MM.1S (cell line): ENCODE measurements around the gene PMAIP1.

Experiments used
- DNase-seq: peaks from one replicate; pipeline ENCODE4 v3.0.0-alpha.2; 2015
- H2AFZ ChIP-seq: fragments of 300-600 bp; sonication (generic); 2 replicates; pipeline ENCODE4 v1.6.0; 2016; ENCODE audit warnings: antibody characterized with exemption, low read length
- H3F3A ChIP-seq: fragments of 300-600 bp; sonication (generic); 2 replicates; pipeline ENCODE4 v1.6.1; 2016; ENCODE audit warnings: mild to moderate bottlenecking, antibody characterized with exemption, low read length, moderate library complexity, mixed read lengths; ENCODE audit not compliant: insufficient read depth
- H3K27ac ChIP-seq: fragments of 300-600 bp; sonication (generic); 2 replicates; pipeline ENCODE4 v1.5.1; 2016; ENCODE audit warnings: mild to moderate bottlenecking, low read length
- H3K27me3 ChIP-seq: fragments of 300-600 bp; sonication (generic); replicated peaks from 2 replicates; pipeline ENCODE4 v1.6.0; 2016; ENCODE audit warnings: low read length; ENCODE audit not compliant: insufficient read depth
- H3K36me3 ChIP-seq: fragments of 300-600 bp; sonication (generic); replicated peaks from 2 replicates; pipeline ENCODE4 v1.6.1; 2016; ENCODE audit warnings: mild to moderate bottlenecking, low read length, mixed read lengths; ENCODE audit not compliant: insufficient read depth
- H3K4me1 ChIP-seq: fragments of 300-600 bp; sonication (generic); 2 replicates; pipeline ENCODE4 v1.6.1; 2016; ENCODE audit warnings: low read length, mixed read lengths
- H3K4me2 ChIP-seq: fragments of 300-600 bp; sonication (generic); 2 replicates; pipeline ENCODE4 v1.6.0; 2016; ENCODE audit warnings: low read depth, low read length
- H3K4me3 ChIP-seq: fragments of 300-600 bp; sonication (generic); 2 replicates; pipeline ENCODE4 v1.5.1; 2016; ENCODE audit warnings: low read length, mixed read lengths
- H3K79me2 ChIP-seq: fragments of 300-600 bp; sonication (generic); 2 replicates; pipeline ENCODE4 v1.6.1; 2016; ENCODE audit warnings: mixed run types, low read length, mixed read lengths
- H3K9ac ChIP-seq: fragments of 300-600 bp; sonication (generic); 2 replicates; pipeline ENCODE4 v1.6.1; 2016; ENCODE audit warnings: low read length, mixed read lengths
- H3K9me2 ChIP-seq: fragments of 300-600 bp; sonication (generic); replicated peaks from 2 replicates; pipeline ENCODE4 v1.6.1; 2016; ENCODE audit warnings: mild to moderate bottlenecking, low read length, mixed read lengths; ENCODE audit not compliant: insufficient read depth
- H3K9me3 ChIP-seq: fragments of 300-600 bp; sonication (generic); replicated peaks from 2 replicates; pipeline ENCODE4 v1.6.1; 2016; ENCODE audit warnings: mild to moderate bottlenecking, low read length, mixed read lengths; ENCODE audit not compliant: insufficient read depth
- H4K20me1 ChIP-seq: fragments of 300-600 bp; sonication (generic); 2 replicates; pipeline ENCODE4 v1.6.1; 2016; ENCODE audit warnings: mild to moderate bottlenecking, low read length, moderate library complexity, mixed read lengths; ENCODE audit not compliant: insufficient read depth
- EZH2 ChIP-seq: fragments of 300-600 bp; sonication (generic); optimal IDR thresholded peaks from 2 replicates; pipeline ENCODE3; 2017; ENCODE audit warnings: low read depth, mild to moderate bottlenecking, antibody characterized with exemption, low read length, mixed read lengths
- EZH2phosphoT487 ChIP-seq: fragments of 300-600 bp; sonication (generic); IDR thresholded peaks from 2 replicates; pipeline ENCODE4 v1.6.1; 2018; ENCODE audit warnings: antibody characterized with exemption, low read length
- TF ChIP-seq, protein P1 (sequence below): fragments of 300-600 bp; sonication (generic); IDR thresholded peaks from 2 replicates; pipeline ENCODE4 v1.5.1; 2016; ENCODE audit warnings: antibody characterized with exemption, low read length, mixed read lengths

The PMAIP1 gene

DNA sequence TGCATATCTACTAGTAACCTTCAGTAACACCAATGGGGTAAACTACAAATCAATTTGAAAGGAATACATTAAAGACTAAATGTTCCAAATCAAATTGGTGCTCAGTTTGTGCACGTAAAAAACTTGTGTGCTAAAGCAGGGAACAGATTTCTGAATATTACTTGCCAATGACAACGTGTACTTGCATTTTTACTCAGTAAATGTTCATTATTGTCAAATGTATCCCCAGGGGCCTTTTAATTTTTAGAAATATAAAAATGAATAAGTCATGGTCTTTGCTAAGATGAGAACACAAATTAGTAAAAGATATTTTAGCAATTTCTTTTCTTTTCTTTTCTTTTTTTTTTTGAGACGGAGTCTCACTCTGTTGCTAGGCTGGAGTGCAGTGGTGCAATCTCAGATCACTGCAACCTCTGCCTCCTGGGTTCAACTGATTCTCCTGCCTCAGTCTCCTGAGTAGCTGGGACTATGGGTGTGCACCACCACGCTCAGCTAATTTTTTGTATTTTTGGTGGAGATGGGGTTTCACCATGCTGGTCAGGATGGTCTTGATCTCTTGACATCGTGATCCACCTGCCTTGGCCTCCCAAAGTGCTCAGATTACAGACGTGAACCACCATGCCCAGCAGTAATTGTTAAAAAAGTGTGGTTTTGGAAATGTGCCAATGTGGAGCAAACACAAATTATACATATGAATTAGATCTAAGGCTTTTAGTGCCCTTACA is 52.6 kb downstream of the PMAIP1 start:
- Histone ChIP-seq H2AFZ (no peak overlapping the region), H3K9me3 (no peaks in the 10 kb centered on the region), H3K36me3 (no peaks in the 10 kb centered on the region), H3K4me3 (no peak overlapping the region), H3F3A (no peaks in the 10 kb centered on the region), H3K9ac (no peak overlapping the region), H4K20me1 (no peaks in the 10 kb centered on the region), H3K4me2 (no peak overlapping the region), H3K4me1 (0 out of 2 replicates have a peak, but pooled peaks cover 3% of the 10 kb centered on the region), H3K9me2 (no peaks in the 10 kb centered on the region), H3K79me2 (no peaks in the 10 kb centered on the region), H3K27ac (no peak overlapping the region), H3K27me3 (no peaks in the 10 kb centered on the region)
- DNase-seq: no peak
- TF ChIP-seq, protein P1, sequence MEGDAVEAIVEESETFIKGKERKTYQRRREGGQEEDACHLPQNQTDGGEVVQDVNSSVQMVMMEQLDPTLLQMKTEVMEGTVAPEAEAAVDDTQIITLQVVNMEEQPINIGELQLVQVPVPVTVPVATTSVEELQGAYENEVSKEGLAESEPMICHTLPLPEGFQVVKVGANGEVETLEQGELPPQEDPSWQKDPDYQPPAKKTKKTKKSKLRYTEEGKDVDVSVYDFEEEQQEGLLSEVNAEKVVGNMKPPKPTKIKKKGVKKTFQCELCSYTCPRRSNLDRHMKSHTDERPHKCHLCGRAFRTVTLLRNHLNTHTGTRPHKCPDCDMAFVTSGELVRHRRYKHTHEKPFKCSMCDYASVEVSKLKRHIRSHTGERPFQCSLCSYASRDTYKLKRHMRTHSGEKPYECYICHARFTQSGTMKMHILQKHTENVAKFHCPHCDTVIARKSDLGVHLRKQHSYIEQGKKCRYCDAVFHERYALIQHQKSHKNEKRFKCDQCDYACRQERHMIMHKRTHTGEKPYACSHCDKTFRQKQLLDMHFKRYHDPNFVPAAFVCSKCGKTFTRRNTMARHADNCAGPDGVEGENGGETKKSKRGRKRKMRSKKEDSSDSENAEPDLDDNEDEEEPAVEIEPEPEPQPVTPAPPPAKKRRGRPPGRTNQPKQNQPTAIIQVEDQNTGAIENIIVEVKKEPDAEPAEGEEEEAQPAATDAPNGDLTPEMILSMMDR: no peak
- no peak for TF ChIP-seq EZH2
- TF ChIP-seq EZH2phosphoT487: no peak
